ENCODE data around the gene ANKRD44. TPM values are rescaled to one million over a fixed set of nuclear protein-coding genes. Genes with fewer than 3 reads are reported as not detected.

Gene ANKRD44
- total RNA-seq, 1 donor, result 29.2 TPM

DNA sequence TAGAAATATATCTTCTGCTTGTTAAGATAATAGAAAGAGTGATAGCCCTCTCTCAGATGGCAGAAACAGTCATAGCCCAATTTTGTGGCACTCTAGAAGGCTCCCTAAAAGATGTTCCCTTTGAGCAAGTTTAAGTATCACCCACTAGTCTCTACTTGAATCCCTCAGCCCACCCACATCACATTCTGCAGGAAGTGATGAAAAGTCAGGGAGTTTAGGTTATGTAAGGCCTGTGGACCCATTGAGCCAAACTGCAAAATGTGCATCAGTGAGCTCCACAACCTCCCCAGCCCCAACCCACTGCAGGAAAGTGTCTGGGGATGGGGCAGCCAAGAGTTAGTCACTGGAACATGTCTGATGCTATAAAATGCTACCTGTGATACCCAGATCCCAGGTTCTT, 25.6 kb downstream of the ANKRD44 start:
- TF ChIP-seq CTCF (IDR thresholded peaks at IDR 0.05; ENCODE audit: insufficient read depth, low read length), result no peak
- H3K4me3 ChIP-seq (ENCODE audit: low read depth, low read length), result no peak overlapping the region
- DNase-seq (ENCODE audit: low read depth), result no peak

DNA sequence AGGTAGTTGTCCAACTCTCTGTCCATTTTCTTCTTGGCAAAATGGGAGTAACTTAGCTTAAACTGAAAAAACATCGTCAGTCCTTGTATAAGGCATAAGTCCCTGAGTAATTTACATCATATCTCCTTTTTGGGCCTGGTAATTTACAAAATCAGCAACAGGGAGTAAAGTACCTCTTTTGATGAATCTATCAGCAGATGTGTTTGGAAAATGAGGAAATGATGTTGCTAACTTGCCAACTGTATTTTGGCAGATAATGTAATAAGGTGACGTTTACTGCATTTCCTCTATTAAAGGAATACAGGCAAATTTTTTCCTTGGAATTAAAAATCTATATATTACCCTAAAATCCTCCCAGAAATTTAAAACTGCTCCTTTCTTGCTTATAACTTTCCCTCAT, 29.2 kb downstream of the ANKRD44 start:
- TF ChIP-seq CTCF (IDR thresholded peaks at IDR 0.05; ENCODE audit: insufficient read depth, low read length), result no peak
- H3K4me3 ChIP-seq (ENCODE audit: low read depth, low read length), result no peak overlapping the region
- DNase-seq (ENCODE audit: low read depth), result peak; percentile 18

DNA sequence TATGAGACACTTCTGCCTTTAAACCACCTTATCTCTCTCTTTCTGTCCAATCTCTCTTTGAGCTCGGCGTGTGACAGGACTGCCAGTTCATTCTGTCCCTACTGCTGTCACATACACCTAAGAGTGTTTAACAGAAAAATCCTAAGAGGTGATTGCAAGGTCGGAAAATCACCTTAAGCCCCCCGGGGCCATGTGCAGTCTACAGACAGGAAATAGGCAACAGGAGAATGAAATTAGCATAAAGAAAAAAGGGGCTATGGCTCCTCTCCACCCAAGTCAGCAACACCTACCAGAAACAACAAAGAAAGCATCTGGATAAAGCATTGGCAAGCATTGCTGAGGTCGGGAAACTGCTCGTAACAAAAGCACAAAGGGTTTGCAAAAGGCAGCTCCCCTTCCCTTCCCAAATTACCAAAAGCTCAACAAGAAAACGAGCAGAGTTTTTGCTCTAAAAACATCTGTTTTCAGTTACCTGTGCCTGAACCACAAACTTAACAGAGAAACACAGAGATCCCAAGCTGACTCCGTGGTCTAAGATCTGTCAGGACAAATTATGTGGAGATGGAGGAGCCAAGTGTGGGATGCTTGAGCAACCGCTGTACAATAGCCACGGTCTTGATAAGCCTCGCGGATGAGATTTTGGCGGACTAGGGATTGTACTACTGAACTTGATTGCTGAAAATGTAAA, 30.4 kb downstream of the ANKRD44 start:
- no peak for TF ChIP-seq CTCF (IDR thresholded peaks at IDR 0.05; ENCODE audit: insufficient read depth, low read length)
- H3K4me3 ChIP-seq (ENCODE audit: low read depth, low read length), result no peak overlapping the region
- peak; percentile 73 for DNase-seq (ENCODE audit: low read depth)

GRCh38 chr2:197278799-197279763, 31.5 kb downstream of the ANKRD44 start:
- no peak overlapping the region for H3K4me3 ChIP-seq (ENCODE audit: low read depth, low read length)
- no peak for DNase-seq (ENCODE audit: low read depth)
- TF ChIP-seq CTCF (IDR thresholded peaks at IDR 0.05; ENCODE audit: insufficient read depth, low read length), result no peak

GRCh38 chr2:197277794-197278193, 32.8 kb downstream of the ANKRD44 start:
- no peak for DNase-seq (ENCODE audit: low read depth)
- H3K4me3 ChIP-seq (ENCODE audit: low read depth, low read length), result no peak overlapping the region
- no peak for TF ChIP-seq CTCF (IDR thresholded peaks at IDR 0.05; ENCODE audit: insufficient read depth, low read length)

GRCh38 chr2:197276156-197276555, 34.4 kb downstream of the ANKRD44 start:
- DNase-seq (ENCODE audit: low read depth), result no peak
- H3K4me3 ChIP-seq (ENCODE audit: low read depth, low read length), result no peak overlapping the region
- no peak for TF ChIP-seq CTCF (IDR thresholded peaks at IDR 0.05; ENCODE audit: insufficient read depth, low read length)

All from fibroblast of the aortic adventitia (primary cell).